Jurkat, Clone E6-1 (cell line): ENCODE measurements around the gene CDC42BPG. TPM values are rescaled to one million over a fixed set of nuclear protein-coding genes. Genes with fewer than 3 reads are reported as not detected.

Source experiments
- DNase-seq: peaks from one replicate; pipeline ENCODE4 v3.0.0-alpha.2; 2011; ENCODE audit warnings: low read depth, low spot score
- H3K4me3 ChIP-seq: 2 replicates; pipeline ENCODE4 v1.5.1; 2011; ENCODE audit warnings: mild to moderate bottlenecking, low read length, control low read depth, moderate library complexity
- polyA plus RNA-seq: library from polyadenylated mRNA; unstranded; fragments of >200 nt; gene quantifications from one replicate; pipeline ENCODE4 v1.2.1, GENCODE V29; 2012; ENCODE audit warnings: missing spikeins; ENCODE audit not compliant: insufficient read length, insufficient read depth

CDC42BPG gene
- polyA plus RNA-seq: 4.6 TPM

GRCh38 chr11:64844330-64845128 is at the start of gene CDC42BPG:
Gene CDC42BPG, minus strand, starts transcription at chr11:64844653. Its CDS starts 84 bp downstream, at chr11:64844569.
- peak within 1 kb of the TSS; percentile 48 for H3K4me3 ChIP-seq
- DNase-seq: no peak

GRCh38 chr11:64893194-64894069 is 49.0 kb upstream of the CDC42BPG start:
- no peak overlapping the region for H3K4me3 ChIP-seq
- DNase-seq: no peak

- no peak for DNase-seq
- no peak overlapping the region for H3K4me3 ChIP-seq
Observed at GRCh38 chr11:64892838-64893193, 48.4 kb upstream of the CDC42BPG start.

DNA sequence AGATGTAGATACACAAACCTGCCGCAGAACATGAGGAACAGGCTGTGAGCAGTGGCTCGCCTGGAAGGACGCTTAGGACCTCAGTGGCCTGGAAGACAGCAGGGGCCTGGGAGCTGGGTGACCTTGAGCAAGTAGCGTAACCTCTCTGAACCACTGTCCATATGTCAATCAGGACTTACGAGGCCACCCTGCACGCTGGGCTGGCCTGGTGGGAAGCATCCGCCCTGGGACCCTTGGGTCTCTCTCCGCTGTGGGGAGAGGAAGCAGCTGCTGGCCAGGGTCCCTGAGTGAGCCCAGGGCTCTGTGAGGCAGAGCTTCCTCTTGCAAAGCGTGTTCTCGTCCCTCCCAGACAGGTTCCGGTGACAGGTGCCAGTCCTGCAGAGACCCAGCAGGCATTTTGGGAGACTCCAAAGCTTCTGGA is 48.0 kb upstream of the CDC42BPG start:
- no peak overlapping the region for H3K4me3 ChIP-seq
- DNase-seq: no peak

GRCh38 chr11:64891880-64892279 is 47.4 kb upstream of the CDC42BPG start:
- DNase-seq: no peak
- H3K4me3 ChIP-seq: no peak overlapping the region

- DNase-seq: no peak
- H3K4me3 ChIP-seq: no peak overlapping the region
Observed at GRCh38 chr11:64891215-64891848, 46.9 kb upstream of the CDC42BPG start.

DNA sequence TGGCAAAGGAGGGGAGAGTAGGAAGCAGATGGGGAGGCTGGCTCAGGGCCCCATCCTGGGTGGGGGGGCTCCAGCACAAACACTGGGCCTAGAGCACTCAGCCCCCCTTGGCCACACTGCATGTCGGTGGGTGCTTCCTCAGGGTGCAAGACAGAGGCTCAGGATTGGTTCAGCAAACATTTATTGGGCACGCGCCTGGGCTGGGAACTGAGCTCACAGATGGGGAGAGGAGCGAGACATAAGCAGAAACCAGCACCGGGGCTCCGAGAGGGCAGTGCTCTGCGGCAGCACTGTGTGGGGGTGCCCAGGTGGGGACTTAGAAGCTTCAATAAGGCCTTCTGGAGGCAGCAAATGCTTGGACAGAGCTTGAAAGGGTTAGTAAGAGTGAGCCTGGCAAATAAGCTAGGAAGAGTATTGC is 46.1 kb upstream of the CDC42BPG start:
- DNase-seq: no peak
- no peak overlapping the region for H3K4me3 ChIP-seq

GRCh38 chr11:64888729-64889511 is 44.5 kb upstream of the CDC42BPG start:
- H3K4me3 ChIP-seq: no peak overlapping the region
- no peak for DNase-seq

DNA sequence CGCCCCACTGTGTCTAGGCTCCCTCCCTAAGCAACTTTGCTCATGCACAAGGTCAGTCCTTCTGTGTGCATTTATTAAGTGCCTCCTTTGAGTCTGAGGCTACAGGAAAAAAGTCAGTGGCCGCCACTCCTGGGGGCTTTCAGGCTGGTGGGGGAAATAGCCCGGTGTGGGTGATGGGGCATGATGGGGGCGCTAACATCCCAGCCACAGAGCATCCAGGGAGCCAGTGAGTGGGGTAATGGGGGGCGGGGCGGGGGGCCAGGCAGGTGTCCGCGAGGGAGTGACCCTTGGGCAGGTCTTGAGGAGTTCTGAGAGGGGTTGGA is 43.9 kb upstream of the CDC42BPG start:
- H3K4me3 ChIP-seq: peak overlapping the region; percentile 48

GRCh38 chr11:64887757-64888405 is 43.4 kb upstream of the CDC42BPG start:
- peak overlapping the region; percentile 48 for H3K4me3 ChIP-seq
- peak; percentile 50 for DNase-seq

More for the DNA sequence above, 43.9 kb upstream of the CDC42BPG start:
- no peak for DNase-seq

DNA sequence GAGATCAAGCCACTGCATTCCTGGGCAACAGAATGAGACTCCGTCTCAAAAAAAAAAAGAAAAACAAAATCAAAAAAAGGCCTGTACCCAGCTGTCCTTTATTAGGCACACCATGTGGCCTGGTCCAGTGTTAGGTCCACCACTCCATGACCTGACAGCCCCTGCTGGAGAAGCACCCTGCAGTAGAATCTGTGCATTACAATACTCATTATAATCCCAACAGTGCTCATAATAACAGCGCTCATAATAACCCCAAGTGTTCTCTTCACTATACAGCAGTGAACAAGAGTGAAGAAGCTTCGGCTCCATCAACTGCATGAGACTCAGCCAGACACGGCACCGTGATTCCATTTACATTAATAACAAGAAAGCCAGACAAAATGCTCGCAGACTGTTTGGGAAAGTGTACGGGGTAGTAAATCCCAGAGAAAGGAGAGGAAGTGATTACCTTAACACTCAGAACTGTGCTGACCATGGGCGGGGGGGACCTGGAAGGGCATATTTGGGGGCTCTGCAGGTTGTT is 42.8 kb upstream of the CDC42BPG start:
- H3K4me3 ChIP-seq: no peak overlapping the region; the same call in 1 of the 2 replicates
- no peak for DNase-seq

DNA sequence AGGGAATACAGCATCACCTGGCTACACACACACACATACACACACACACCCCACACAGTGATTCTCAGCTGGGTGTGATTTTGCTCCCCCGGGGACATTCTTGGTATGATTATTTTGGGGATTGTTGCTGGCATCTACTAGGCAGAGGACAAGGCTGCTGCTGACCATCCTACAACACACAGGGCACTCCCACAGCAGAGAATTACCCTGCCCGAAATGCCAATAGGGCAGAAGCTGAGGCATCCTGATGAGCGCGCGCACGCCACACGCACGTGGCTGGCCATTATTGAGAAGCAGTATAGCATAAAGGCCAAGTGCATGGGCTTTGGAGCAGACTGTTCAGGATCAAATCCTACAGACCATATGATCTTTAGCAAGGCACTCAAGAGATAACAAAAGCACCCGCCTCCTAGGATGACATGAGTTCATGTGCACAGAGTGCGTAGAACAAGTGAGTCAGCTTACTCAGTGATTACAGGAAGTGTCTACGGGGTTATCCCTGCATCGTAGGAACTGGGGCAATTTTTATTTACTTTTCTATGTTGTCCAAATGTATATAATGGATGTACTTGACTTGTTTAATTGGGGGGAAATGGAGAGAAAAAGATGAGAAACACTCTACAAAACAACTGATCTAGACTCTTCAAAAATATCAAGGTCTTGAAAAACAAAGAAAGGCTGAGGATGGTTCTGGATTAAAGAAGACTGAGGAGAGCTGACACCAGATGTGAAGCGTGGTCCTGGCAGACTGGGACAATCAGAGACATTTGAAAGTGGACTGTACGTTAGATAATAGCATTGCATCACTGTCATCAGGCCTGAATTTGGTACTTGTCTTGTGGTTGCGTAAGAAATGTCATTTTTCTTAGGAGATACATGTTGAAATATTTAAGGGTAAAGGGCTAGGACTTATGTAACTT is 41.2 kb upstream of the CDC42BPG start:
- H3K4me3 ChIP-seq: no peak overlapping the region
- no peak for DNase-seq

- H3K4me3 ChIP-seq: no peak overlapping the region
Observed at GRCh38 chr11:64884019-64884418, 39.6 kb upstream of the CDC42BPG start.

DNA sequence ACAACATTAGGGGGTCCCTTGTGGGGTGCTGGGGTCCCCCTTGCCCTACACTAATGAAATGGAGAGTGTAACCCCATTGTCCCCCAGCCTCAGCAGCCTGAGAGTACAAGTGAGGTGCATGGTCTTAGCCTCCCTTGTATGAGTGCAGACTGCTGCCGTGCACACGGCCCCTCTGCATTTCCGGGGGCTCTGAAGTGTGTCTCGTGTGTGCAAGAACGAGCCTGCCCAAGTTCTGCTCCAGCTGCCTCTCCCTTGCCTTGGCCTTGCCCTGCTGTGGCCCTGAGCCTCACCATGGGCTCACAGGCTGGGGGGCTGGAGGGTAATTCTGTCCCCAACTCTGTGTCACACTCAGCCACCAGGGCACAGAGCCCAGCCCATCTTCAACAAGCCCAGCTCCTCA is 39.1 kb upstream of the CDC42BPG start:
- no peak overlapping the region for H3K4me3 ChIP-seq
- no peak for DNase-seq

More at GRCh38 chr11:64884019-64884418, 39.6 kb upstream of the CDC42BPG start:
- no peak for DNase-seq

DNA sequence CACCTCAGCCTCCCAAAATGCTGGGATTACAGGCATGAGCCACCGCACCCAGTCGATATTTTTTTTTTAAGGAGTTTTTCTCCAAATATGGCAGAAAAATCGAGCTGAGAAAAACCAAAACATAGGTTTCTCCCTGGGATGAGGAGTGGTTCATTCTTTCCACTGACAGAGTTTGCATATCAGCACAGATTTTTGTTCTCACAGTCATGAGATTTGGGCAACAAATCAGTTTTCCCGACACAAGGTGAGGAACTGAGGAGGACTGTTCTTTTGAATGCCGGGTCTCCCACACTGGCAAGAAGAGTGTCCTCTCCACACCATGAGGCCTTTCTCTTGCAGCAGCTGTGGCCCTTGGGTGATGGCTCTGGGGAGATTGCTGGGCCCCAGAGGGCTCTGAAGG is 37.8 kb upstream of the CDC42BPG start:
- H3K4me3 ChIP-seq: no peak overlapping the region
- DNase-seq: no peak

DNA sequence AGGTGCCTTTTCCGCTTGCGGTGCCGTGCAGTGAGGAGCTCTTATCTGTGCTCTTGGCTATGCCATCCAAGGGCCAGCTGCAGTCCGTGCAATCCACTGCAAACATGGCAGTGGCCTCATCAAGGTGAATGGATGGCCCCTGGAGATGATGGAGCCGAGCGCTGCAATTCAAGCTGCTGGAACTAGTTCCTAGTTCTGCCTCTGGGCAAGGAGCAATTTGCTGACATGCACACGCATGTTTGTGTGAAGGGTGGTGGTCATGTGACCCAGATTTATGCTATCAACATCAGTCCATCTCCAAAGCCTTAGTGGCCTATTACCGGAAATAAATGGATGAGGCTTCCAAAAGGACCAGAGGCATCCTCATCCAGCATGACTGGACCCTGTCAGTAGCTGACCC is 37.0 kb upstream of the CDC42BPG start:
- H3K4me3 ChIP-seq: no peak overlapping the region
- no peak for DNase-seq

- no peak for DNase-seq
- no peak overlapping the region for H3K4me3 ChIP-seq
Observed at GRCh38 chr11:64880240-64881001, 36.0 kb upstream of the CDC42BPG start.
